Adrenal gland (tissue), 12 donors: Measurements from ENCODE around the gene TEN1. TPM values are rescaled to one million over a fixed set of nuclear protein-coding genes. Genes with fewer than 3 reads are reported as not detected.
A peak's percentile ranks its signal among the peaks of the same experiment; 100 is the strongest.

Experiments
- DNase-seq, 7 donors: peaks; one replicate each; pipeline ENCODE4 v3.0.0-alpha.2; 2019 to 2020
- H3K27ac ChIP-seq, 5 donors: fragments of 200-600 bp; sonication (generic) in 4 of 5; 1 replicate in 3 of 5; 2 replicates in 2 of 5; pipeline versions ENCODE4 v1.5.1 to v1.8.0; 2016 to 2020; ENCODE audit warnings: mild to moderate bottlenecking in 1 of 5
- H3K27me3 ChIP-seq: fragments of 200-600 bp; 2 replicates; pipeline ENCODE4 v1.8.0; 2021
- H3K36me3 ChIP-seq, 2 donors: fragments of 200-600 bp; replicated peaks in 1 of 2; 1 replicate in 1 of 2; 2 replicates in 1 of 2; pipeline versions ENCODE4 v1.5.1 to v1.8.0; 2018 to 2022
- H3K4me1 ChIP-seq, 2 donors: fragments of 200-600 bp; replicated peaks in 1 of 2; 1 replicate in 1 of 2; 2 replicates in 1 of 2; pipeline versions ENCODE4 v1.5.1 to v1.8.0; 2018 to 2021
- H3K4me3 ChIP-seq, 4 donors: fragments of 200-600 bp; sonication (generic) in 3 of 4; one replicate each; pipeline ENCODE4 v1.5.1; 2016 to 2018
- H3K9me3 ChIP-seq, 3 donors: fragments of 200-600 bp; sonication (generic) in 1 of 3; replicated peaks in 1 of 3; 1 replicate in 2 of 3; 2 replicates in 1 of 3; pipeline versions ENCODE4 v1.5.1 to v1.8.0; 2016 to 2021
- POLR2A ChIP-seq, 2 donors: fragments of 450-650 bp; IDR thresholded peaks; one replicate each; pipeline ENCODE4 v1.6.1; 2017; ENCODE audit warnings: antibody characterized with exemption in 2 of 2, mild to moderate bottlenecking in 2 of 2, moderate library complexity in 1 of 2
- WGBS, 4 donors: extraction: QIAGEN DNeasy Blood & Tissue Kit in 2 of 4; methylation state at CpG; one replicate each; pipeline versions ENCODE4 v1.1.5 to v1.1.7; 2013 to 2017; 5-methylcytosine and 5-hydroxymethylcytosine counted together
- intact Hi-C, 2 donors: fragments of 100-400 bp; cut with DNase I; formaldehyde crosslinking; loops; one replicate each; pipeline versions ENCODE4 v1.14.1 to v1.15.0; 2022 to 2023
- polyA plus RNA-seq, 3 donors: library from polyadenylated mRNA; stranded (reverse); fragments of 200-250 nt in 2 of 3; fragments of 350-450 nt in 1 of 3; fragmentation: Illumina TruSeq in 1 of 3; extraction: RNeasy Lipid Tissue Mini Kit (QIAGEN cat#74804) in 1 of 3; gene quantifications; one replicate each; pipeline ENCODE4 v1.2.3, GENCODE V29; 2013 to 2014
- total RNA-seq, 9 donors: library from RNA; depleted of rRNA in 4 of 9; stranded (reverse); fragments of >200 nt in 4 of 9; fragments of 120-200 nt in 1 of 9; fragmentation: NEBNext Ultra II Directional in 1 of 9; extraction: Animal tissue kit (Norgen Biotek cat#: 25700) in 1 of 9; gene quantifications; one replicate each; pipeline versions ENCODE4 v1.1.0 to v1.2.4, GENCODE V29; 2013 to 2023
- TF ChIP-seq, protein P1 (sequence below), 6 experiments: fragments of 450-650 bp in 4 of 6; fragments of 200-600 bp in 2 of 6; sonication (generic) in 1 of 6; IDR thresholded peaks; 1 replicate in 5 of 6; 2 replicates in 1 of 6; pipeline versions ENCODE4 v1.5.1 to v1.8.0; 2016 to 2021; ENCODE audit warnings: antibody characterized with exemption in 6 of 6, mild to moderate bottlenecking in 2 of 6, moderate library complexity in 1 of 6
- donor health status: healthy with polysubstance abuse.
- donor health status: Bipolar disorder and iron deficiency.
- donor health status: DM: yes; HTN: yes; CAD: no.
- donor health status: DM: no; HTN: no; CAD: no.
- donor health status: DM: no; HTN: no; CAD: no.
- donor health status: DM: yes; HTN: yes; CAD: no.

The TEN1 gene
- total and polyA plus RNA-seq, 12 donors, result 8.7 to 40.0 (median 25.8) TPM

DNA sequence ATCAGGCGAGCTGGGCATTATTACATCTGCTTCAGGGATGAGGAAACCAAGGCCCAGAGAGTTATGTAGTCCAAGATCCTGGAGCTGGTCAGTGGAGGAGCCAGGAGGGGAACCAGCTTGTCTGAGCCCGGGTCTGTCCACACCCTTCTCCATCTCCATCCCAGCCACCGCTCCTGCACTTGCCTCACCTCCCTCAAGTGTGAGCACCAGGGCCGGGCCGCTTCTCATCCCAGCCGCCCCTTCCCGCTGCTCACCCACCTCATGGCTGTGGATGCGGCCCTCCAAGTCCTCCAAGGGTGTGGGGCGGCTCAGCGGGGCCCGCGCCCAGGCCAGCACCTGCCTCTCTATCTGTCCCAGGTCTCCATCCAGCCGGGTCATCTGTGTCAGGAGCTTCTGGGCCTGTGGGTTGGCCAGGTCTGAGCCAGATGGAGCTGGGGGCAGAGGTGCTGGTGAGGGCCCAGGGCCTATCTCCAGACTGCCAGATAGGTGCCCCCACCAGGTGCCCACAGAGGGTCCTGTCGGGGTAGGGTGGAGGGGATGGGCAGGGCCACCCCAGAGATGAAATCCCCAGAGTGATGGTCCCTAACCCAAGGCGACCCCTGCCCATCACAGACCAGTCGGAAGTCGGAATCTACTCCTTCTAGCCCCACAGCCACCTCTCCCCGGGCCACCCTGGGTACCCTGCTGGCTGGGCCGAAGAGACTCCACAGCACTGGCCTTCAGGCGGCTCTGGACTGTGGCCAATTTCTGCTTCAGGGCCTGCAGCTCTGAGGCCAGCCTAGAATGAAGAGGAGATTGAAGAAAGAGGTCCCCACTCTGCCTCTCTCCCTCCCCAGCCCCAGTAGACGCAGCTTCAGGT, 38.7 kb downstream of the TEN1 start:
- DNase-seq, result peak in 6 of 7 donors; percentile 55 to 78 (median 66)
- Histone ChIP-seq H3K27me3 (no peaks in the 10 kb centered on the region), H3K4me1 (peaks cover 4 to 6% of the 10 kb centered on the region in 2 donors), H3K4me3 (no peak overlapping the region), H3K27ac (no peak overlapping the region), H3K36me3 (no peaks in the 10 kb centered on the region), H3K9me3 (no peaks in the 10 kb centered on the region)
- WGBS, 4 donors, result 64 to 100% (median 84%) methylated on average over 5 to 21 of the region's 21 CpGs
- no peak for TF ChIP-seq POLR2A (IDR thresholded peaks at IDR 0.05)
- TF ChIP-seq, protein P1, sequence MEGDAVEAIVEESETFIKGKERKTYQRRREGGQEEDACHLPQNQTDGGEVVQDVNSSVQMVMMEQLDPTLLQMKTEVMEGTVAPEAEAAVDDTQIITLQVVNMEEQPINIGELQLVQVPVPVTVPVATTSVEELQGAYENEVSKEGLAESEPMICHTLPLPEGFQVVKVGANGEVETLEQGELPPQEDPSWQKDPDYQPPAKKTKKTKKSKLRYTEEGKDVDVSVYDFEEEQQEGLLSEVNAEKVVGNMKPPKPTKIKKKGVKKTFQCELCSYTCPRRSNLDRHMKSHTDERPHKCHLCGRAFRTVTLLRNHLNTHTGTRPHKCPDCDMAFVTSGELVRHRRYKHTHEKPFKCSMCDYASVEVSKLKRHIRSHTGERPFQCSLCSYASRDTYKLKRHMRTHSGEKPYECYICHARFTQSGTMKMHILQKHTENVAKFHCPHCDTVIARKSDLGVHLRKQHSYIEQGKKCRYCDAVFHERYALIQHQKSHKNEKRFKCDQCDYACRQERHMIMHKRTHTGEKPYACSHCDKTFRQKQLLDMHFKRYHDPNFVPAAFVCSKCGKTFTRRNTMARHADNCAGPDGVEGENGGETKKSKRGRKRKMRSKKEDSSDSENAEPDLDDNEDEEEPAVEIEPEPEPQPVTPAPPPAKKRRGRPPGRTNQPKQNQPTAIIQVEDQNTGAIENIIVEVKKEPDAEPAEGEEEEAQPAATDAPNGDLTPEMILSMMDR (IDR thresholded peaks at IDR 0.05), result no peak
- intact Hi-C loops, result loop anchor here in 1 of 2 donors (10.0 kb wide), 1 partner anchor 157 kb away; no protein-coding TSS in a partner anchor

DNA sequence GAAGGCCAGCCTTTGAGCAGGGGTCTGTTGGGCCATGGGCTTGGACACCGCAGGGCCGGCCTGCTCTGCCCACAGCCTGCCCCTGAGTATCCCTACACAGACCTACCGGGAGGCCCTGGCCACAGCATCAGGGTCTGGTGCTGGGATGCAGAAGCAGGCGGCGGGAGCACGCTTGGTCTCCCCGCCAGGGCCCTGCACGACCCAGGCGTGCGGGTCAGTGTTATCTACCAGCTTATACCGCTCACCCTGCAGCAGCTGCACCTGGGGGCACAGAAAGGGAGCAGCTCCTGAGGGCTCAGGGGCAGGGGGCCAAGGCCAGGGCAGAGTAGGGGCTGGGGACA, 39.3 kb downstream of the TEN1 start:
- Histone ChIP-seq H3K27ac (no peak overlapping the region), H3K36me3 (no peaks in the 10 kb centered on the region), H3K27me3 (no peaks in the 10 kb centered on the region), H3K9me3 (no peaks in the 10 kb centered on the region), H3K4me1 (peaks cover 4 to 6% of the 10 kb centered on the region in 2 donors), H3K4me3 (no peak overlapping the region)
- no peak for TF ChIP-seq POLR2A (IDR thresholded peaks at IDR 0.05)
- TF ChIP-seq, protein P1 (IDR thresholded peaks at IDR 0.05), result no peak
- no peak for DNase-seq
- intact Hi-C loops, result loop anchor here in 1 of 2 donors (10.0 kb wide), 1 partner anchor 156 kb away; no protein-coding TSS in a partner anchor
- 71 to 83% (median 75%) methylated on average over 1 to 11 of the region's 11 CpGs for WGBS, 4 donors

DNA sequence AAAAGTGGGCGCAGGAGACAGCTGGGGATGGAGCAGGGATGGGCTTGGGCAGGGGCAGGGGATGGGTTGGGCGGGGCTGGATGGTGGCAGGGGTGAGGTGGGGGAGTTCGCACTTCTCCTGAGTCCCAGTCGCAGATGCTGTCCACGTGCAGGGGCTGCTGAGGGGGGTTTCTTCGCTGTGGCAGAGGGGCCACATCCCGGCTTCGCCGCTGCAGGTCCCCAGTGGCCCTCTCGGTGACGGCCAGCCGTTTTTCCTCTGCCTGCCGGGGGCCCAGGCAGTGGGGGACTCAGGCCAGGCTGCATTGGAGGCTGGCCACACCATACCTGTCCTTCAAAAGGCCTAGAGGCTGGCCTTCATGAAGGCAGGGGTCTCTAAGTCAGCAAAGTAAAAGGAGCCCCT, 39.8 kb downstream of the TEN1 start:
- intact Hi-C loops, result loop anchor here in 1 of 2 donors (10.0 kb wide), 1 partner anchor 156 kb away; no protein-coding TSS in a partner anchor
- H3K4me3 ChIP-seq, result no peak overlapping the region
- no peak for TF ChIP-seq POLR2A (IDR thresholded peaks at IDR 0.05)
- TF ChIP-seq, protein P1 (IDR thresholded peaks at IDR 0.05), result no peak
- no peak for DNase-seq
- H3K27ac ChIP-seq, result no peak overlapping the region
- H3K9me3 ChIP-seq, result no peaks in the 10 kb centered on the region
- 79 to 100% (median 92%) methylated on average over 4 to 13 of the region's 13 CpGs for WGBS, 4 donors
- no peaks in the 10 kb centered on the region for H3K27me3 ChIP-seq
- H3K36me3 ChIP-seq, result no peaks in the 10 kb centered on the region
- peaks cover 4 to 6% of the 10 kb centered on the region in 2 donors for H3K4me1 ChIP-seq

DNA sequence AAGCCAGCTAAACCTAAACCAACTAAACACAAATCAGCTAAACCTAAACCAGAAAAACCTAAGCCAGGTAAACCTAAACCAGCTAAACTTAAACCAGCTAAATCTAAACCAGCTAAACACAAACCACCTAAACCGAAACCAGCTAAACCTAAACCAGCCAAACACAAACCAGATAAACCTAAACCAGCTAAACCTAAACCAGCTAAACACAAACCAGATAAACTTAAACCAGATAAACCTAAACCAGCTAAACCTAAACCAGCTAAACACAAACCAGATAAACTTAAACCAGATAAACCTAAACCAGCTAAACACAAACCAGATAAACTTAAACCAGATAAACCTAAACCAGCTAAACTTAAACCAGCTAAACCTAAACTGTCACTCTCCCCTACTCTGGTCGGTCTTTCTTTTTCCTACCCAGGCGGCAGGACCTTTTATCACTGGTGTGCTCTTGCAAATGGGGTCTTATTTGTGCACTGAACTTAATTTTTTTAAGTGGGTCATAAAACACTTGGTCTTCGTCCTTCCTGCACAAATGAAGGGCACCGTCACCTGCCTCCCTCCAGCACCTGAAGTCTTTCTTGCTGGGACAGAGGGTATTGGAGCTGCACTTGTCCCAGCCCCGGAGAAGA, 40.9 kb downstream of the TEN1 start:
- TF ChIP-seq POLR2A (IDR thresholded peaks at IDR 0.05), result no peak
- TF ChIP-seq, protein P1 (IDR thresholded peaks at IDR 0.05), result no peak
- 87 to 94% (median 91%) methylated on average over 6 of the region's 6 CpGs for WGBS, 4 donors
- H3K4me3 ChIP-seq, result no peak overlapping the region
- no peak overlapping the region for H3K27ac ChIP-seq
- H3K27me3 ChIP-seq, result no peaks in the 10 kb centered on the region
- no peaks in the 10 kb centered on the region for H3K9me3 ChIP-seq
- H3K36me3 ChIP-seq, result no peaks in the 10 kb centered on the region
- H3K4me1 ChIP-seq, result peaks cover 0 to 6% of the 10 kb centered on the region in 2 donors
- no peak for DNase-seq
- intact Hi-C loops, result loop anchor here in 1 of 2 donors (10.0 kb wide), 1 partner anchor 155 kb away; no protein-coding TSS in a partner anchor
